GM12873 (cell line): ENCODE measurements around the gene EXOC2.

Source experiments
- CTCF ChIP-seq: IDR thresholded peaks from 2 replicates; pipeline ENCODE4 v1.5.1; 2012; ENCODE audit warnings: low read depth, mild to moderate bottlenecking, moderate library complexity, low read length, control low read depth; ENCODE audit not compliant: insufficient read depth; ENCODE audit errors: missing control alignments

Gene EXOC2

GRCh38 chr6:727856-728255 lies 34.9 kb upstream of the EXOC2 start:
- TF ChIP-seq CTCF = no peak

GRCh38 chr6:723540-723939 lies 30.6 kb upstream of the EXOC2 start:
- peak; percentile 31 for TF ChIP-seq CTCF

- peak; percentile 4 for TF ChIP-seq CTCF
Observed at GRCh38 chr6:722608-723007, 29.7 kb upstream of the EXOC2 start.

GRCh38 chr6:722077-722524 lies 29.2 kb upstream of the EXOC2 start:
- peak; percentile 91 for TF ChIP-seq CTCF

- TF ChIP-seq CTCF = no peak
Observed at GRCh38 chr6:718345-718744, 25.4 kb upstream of the EXOC2 start.

GRCh38 chr6:717135-717534 lies 24.2 kb upstream of the EXOC2 start:
- no peak for TF ChIP-seq CTCF

GRCh38 chr6:715709-716491 lies 23.0 kb upstream of the EXOC2 start:
- TF ChIP-seq CTCF = no peak
